Thyroid gland (tissue), 4 donors: Measurements from ENCODE around the gene ARL8A. TPM values are rescaled to one million over a fixed set of nuclear protein-coding genes. Genes with fewer than 3 reads are reported as not detected.
"Not testable (repeated sequence)": the region's sequence is repeated elsewhere in the genome, so short reads cannot be mapped to it uniquely, and the experiment has no call there.

Experiments
- DNase-seq, 2 donors: peaks; one replicate each; pipeline ENCODE4 v3.0.0-alpha.2; 2019
- H3K27ac ChIP-seq, 3 donors: fragments of 200-600 bp; sonication (generic); 1 replicate in 2 of 3; 2 replicates in 1 of 3; pipeline ENCODE4 v1.5.1; 2016 to 2019; ENCODE audit warnings: mild to moderate bottlenecking in 1 of 3, moderate library complexity in 1 of 3
- H3K27me3 ChIP-seq: fragments of 200-600 bp; sonication (generic); one replicate; pipeline ENCODE4 v1.5.1; 2019
- H3K36me3 ChIP-seq, 2 donors: fragments of 200-600 bp; sonication (generic); one replicate each; pipeline ENCODE4 v1.5.1; 2016 to 2019
- H3K4me1 ChIP-seq, 2 donors: fragments of 200-600 bp; sonication (generic); one replicate each; pipeline ENCODE4 v1.5.1; 2017 to 2019
- H3K4me3 ChIP-seq, 3 donors: fragments of 200-600 bp; sonication (generic); replicated peaks in 1 of 3; 1 replicate in 2 of 3; 2 replicates in 1 of 3; pipeline ENCODE4 v1.5.1; 2016; ENCODE audit warnings: mild to moderate bottlenecking in 1 of 3
- H3K9me3 ChIP-seq: fragments of 200-600 bp; sonication (generic); one replicate; pipeline ENCODE4 v1.5.1; 2017
- POLR2A ChIP-seq, 2 donors: fragments of 450-650 bp; IDR thresholded peaks; one replicate each; pipeline ENCODE4 v1.6.1; 2017; ENCODE audit warnings: antibody characterized with exemption in 2 of 2, mild to moderate bottlenecking in 2 of 2, moderate library complexity in 1 of 2
- WGBS, 2 donors: methylation state at CpG; one replicate each; pipeline ENCODE4 v1.1.5; 2017; 5-methylcytosine and 5-hydroxymethylcytosine counted together
- intact Hi-C: fragments of 100-400 bp; cut with DNase I; formaldehyde crosslinking; loops from one replicate; pipeline ENCODE4 v1.15.1; 2023
- total RNA-seq, 4 donors: library from RNA; depleted of rRNA; stranded (reverse); fragments of >200 nt; gene quantifications; one replicate each; pipeline ENCODE4 v1.2.3, GENCODE V29; 2016
- TF ChIP-seq, protein P1 (sequence below), 6 experiments: fragments of 200-600 bp in 3 of 6; fragments of 450-650 bp in 3 of 6; sonication (generic) in 3 of 6; IDR thresholded peaks; one replicate each; pipeline ENCODE4 v1.5.1; 2016 to 2019; ENCODE audit warnings: antibody characterized with exemption in 6 of 6, mild to moderate bottlenecking in 2 of 6, inconsistent platforms in 1 of 6, moderate library complexity in 1 of 6

ARL8A gene
- total RNA-seq, 4 donors from 2014 or later, result 31.2 to 38.6 (median 35.0) TPM

DNA sequence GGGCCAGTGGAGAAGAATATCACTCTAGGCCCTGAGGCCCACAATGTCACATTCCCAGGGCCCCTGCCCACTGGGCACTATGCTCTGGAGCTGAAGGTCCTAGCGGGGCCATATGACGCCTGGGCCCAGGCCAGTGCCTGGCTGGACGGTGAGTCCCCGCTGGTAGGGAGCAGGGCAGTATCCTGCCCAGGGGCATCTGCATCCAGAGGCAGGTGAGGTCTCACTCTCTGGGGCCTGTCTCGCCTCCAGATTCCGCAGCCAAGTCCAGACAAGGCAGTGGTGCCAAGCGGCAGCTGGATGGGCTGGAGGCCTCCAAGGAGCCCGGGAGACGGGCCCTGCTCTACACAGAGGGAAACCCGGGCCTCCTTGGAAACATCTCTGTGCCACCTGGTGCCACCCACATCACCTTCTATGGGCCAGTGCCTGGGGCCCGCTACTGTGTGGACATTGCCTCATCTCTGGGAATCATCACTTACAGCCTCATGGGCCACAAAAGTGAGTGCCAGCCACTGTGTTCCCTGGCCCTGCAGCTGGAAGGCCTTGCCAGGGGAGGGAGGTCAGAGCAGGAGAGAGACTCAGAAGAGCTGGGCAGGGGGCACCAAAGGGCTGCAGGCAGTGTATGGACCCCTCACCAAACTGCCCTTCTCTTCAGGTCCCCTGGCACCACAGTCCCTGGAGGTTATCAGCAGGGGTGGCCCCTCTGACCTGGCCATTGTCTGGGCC lies 26.9 kb upstream of the ARL8A start:
- peaks cover 3 to 5% of the 10 kb centered on the region in 2 donors for H3K4me1 ChIP-seq
- H3K9me3 ChIP-seq, result no peaks in the 10 kb centered on the region
- 96 to 98% methylated on average over 4 to 7 of the region's 11 CpGs for WGBS, 2 donors
- no peak overlapping the region for H3K27ac ChIP-seq
- no peaks in the 10 kb centered on the region for H3K27me3 ChIP-seq
- no peak for DNase-seq
- H3K36me3 ChIP-seq, result no peaks in the 10 kb centered on the region
- no peak for TF ChIP-seq POLR2A (IDR thresholded peaks at IDR 0.05)
- no peak overlapping the region for H3K4me3 ChIP-seq
- intact Hi-C loops, result no loop called here

DNA sequence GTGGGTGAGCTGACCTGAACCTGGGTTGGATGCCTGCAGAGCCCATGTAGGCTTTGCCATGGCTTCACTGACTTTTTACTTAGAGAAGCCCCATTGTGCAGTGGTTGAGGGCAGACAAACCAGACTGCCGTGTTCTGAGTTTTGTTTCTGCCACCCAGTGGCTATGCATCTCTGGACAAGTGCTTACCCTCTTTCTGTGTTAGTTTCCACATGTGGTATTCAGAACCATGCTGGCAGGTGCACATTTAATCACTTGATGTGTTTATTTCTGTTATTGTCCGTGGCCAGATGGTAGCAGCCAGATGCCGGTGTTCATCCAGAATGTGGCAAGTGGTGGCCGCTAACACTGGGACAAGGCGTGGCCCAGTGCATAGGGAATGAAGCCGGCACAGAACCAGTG lies 26.2 kb upstream of the ARL8A start:
- H3K27ac ChIP-seq, result no peak overlapping the region
- TF ChIP-seq POLR2A (IDR thresholded peaks at IDR 0.05), result no peak
- TF ChIP-seq, protein P1, sequence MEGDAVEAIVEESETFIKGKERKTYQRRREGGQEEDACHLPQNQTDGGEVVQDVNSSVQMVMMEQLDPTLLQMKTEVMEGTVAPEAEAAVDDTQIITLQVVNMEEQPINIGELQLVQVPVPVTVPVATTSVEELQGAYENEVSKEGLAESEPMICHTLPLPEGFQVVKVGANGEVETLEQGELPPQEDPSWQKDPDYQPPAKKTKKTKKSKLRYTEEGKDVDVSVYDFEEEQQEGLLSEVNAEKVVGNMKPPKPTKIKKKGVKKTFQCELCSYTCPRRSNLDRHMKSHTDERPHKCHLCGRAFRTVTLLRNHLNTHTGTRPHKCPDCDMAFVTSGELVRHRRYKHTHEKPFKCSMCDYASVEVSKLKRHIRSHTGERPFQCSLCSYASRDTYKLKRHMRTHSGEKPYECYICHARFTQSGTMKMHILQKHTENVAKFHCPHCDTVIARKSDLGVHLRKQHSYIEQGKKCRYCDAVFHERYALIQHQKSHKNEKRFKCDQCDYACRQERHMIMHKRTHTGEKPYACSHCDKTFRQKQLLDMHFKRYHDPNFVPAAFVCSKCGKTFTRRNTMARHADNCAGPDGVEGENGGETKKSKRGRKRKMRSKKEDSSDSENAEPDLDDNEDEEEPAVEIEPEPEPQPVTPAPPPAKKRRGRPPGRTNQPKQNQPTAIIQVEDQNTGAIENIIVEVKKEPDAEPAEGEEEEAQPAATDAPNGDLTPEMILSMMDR (IDR thresholded peaks at IDR 0.05), result no peak
- no peak for DNase-seq
- 91 to 95% methylated on average over 6 of the region's 6 CpGs for WGBS, 2 donors
- peaks cover 3 to 5% of the 10 kb centered on the region in 2 donors for H3K4me1 ChIP-seq
- no peaks in the 10 kb centered on the region for H3K9me3 ChIP-seq
- intact Hi-C loops, result no loop called here
- no peak overlapping the region for H3K4me3 ChIP-seq
- H3K36me3 ChIP-seq, result no peaks in the 10 kb centered on the region
- no peaks in the 10 kb centered on the region for H3K27me3 ChIP-seq

DNA sequence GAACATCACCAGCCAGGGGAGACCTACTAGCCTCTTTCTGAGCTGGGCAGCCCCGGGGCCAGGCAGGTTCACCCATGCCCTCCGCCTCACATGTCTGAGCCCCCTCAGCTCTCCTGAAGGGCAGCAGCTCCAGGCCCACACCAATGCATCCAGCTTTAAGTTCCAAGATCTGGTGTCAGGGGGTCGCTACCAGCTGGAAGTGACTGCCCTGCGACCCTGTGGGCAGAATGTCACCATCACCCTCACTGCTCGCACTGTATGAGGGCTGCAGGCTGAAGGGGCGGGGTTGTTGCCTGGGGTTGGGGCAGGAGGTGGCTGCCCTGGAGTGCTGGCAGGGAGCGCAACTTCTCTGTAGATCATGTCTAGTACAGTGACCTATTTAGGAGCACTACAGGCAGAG lies 24.3 kb upstream of the ARL8A start:
- H3K36me3 ChIP-seq, result no peaks in the 10 kb centered on the region
- no peak for DNase-seq
- no peaks in the 10 kb centered on the region for H3K27me3 ChIP-seq
- WGBS, 2 donors, result 94 to 97% methylated on average over 4 to 5 of the region's 7 CpGs
- TF ChIP-seq, protein P1 (IDR thresholded peaks at IDR 0.05), result no peak
- TF ChIP-seq POLR2A (IDR thresholded peaks at IDR 0.05), result no peak
- intact Hi-C loops, result no loop called here
- no peak overlapping the region for H3K27ac ChIP-seq
- H3K9me3 ChIP-seq, result no peaks in the 10 kb centered on the region
- H3K4me1 ChIP-seq, result peaks cover 3 to 5% of the 10 kb centered on the region in 2 donors
- H3K4me3 ChIP-seq, result no peak overlapping the region

DNA sequence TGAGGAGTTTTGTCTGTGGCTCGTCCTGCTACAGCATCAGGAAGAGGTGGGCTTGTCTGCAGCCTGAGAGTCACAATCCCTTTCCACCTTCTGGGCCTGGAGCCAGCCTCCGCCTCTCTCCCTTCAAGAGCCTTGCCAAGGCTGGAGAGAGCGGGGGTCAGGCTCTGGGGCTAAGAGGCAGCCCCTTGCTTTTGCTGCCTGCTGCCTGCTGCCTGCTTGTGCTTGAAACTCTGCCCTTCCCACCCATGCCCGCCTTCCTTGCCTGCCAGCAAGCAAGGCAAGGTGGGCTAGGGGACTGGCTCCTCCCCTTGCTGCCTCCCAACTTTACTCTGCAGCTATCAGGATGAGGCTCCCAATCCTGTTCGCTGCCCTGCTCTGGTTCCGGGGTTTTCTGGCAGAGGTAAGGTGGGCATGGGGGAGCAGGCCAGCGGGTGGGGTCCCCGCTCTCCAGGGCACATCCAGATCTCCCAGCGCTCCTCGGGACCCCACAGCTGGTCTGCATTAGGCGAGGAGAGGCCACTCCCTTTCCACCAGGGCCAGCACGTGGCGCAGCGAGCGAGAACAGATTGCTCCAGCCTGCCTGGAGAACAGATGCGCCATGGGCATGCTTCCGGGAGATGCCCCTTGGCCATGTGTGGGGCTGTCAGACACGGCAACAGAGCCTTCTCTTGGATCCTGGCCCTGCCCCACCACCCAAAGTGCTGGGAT lies 23.3 kb upstream of the ARL8A start:
- DNase-seq, result peak; percentile 74 to 77
- Histone ChIP-seq H3K4me1 (peaks cover 3 to 5% of the 10 kb centered on the region in 2 donors), H3K27ac (peak overlapping the region in 1 of 3 donors; percentile 32)

DNA sequence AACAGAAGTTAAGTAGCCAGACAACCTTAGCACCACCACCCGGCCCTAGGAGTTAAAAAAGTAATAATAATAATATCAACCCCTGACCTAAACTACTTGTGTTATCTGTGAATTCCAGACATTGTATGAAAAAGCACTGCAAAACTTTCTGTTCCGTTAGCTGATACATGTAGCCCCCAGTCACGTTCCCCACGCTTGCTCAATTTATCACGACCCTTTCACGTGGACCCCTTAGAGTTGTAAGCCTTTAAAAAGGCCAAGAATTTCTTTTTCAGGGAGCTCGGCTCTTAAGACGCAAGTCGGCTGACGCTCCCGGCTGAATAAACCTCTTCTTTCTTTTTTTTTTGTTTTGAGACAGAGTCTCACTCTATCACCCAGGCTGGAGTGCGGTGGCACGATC lies 22.5 kb upstream of the ARL8A start:
- intact Hi-C loops, H3K4me3 ChIP-seq, H3K27me3 ChIP-seq, H3K36me3 ChIP-seq, H3K9me3 ChIP-seq, H3K27ac ChIP-seq, H3K4me1 ChIP-seq: not testable (repeated sequence)
- DNase-seq, result peak; percentile 28 to 40
- 33 to 42% methylated on average over 13 of the region's 13 CpGs for WGBS, 2 donors

More for the DNA sequence above, 23.3 kb upstream of the ARL8A start:
- intact Hi-C loops, result no loop called here
- 53 to 83% methylated on average over 11 to 12 of the region's 18 CpGs for WGBS, 2 donors
- no peak overlapping the region for H3K4me3 ChIP-seq
- H3K36me3 ChIP-seq, result no peaks in the 10 kb centered on the region
- H3K9me3 ChIP-seq, result no peaks in the 10 kb centered on the region
- TF ChIP-seq, protein P1 (IDR thresholded peaks at IDR 0.05), result no peak
- no peak for TF ChIP-seq POLR2A (IDR thresholded peaks at IDR 0.05)
- H3K27me3 ChIP-seq, result no peaks in the 10 kb centered on the region
